Neural cell (in vitro differentiated cells): ENCODE data around the gene SEPTIN8.

Experiments used
- EP300 ChIP-seq: fragments of 450-650 bp; conservative IDR thresholded peaks from 2 replicates; pipeline ENCODE4 v1.6.1; 2014; ENCODE audit warnings: antibody characterized with exemption, mild to moderate bottlenecking, moderate library complexity; ENCODE audit not compliant: poor library complexity, severe bottlenecking
- EZH2 ChIP-seq: fragments of 200-600, 300-800 bp; shearing (Covaris generic), sonication (generic); IDR thresholded peaks from 2 replicates; pipeline ENCODE4 v1.6.1; 2014; ENCODE audit warnings: antibody characterized with exemption, low read length, borderline replicate concordance, mild to moderate bottlenecking; ENCODE audit not compliant: insufficient read depth, poor library complexity, severe bottlenecking
- POLR2AphosphoS5 ChIP-seq: IDR thresholded peaks from 2 replicates; pipeline ENCODE4 v1.6.1; 2012
- RAD21 ChIP-seq: fragments of 450-650 bp; conservative IDR thresholded peaks from 2 replicates; pipeline ENCODE4 v1.6.1; 2014; ENCODE audit warnings: antibody characterized with exemption, mild to moderate bottlenecking, moderate library complexity
- TAF1 ChIP-seq: IDR thresholded peaks from 2 replicates; pipeline ENCODE4 v1.6.1; 2012; ENCODE audit warnings: low read depth
- TF ChIP-seq, protein P1 (sequence below): fragments of 450-650 bp; IDR thresholded peaks from 2 replicates; pipeline ENCODE4 v1.5.1; 2014; ENCODE audit warnings: antibody characterized with exemption, mild to moderate bottlenecking, moderate library complexity; ENCODE audit not compliant: poor library complexity, severe bottlenecking
- TF ChIP-seq, protein P2 (sequence below): IDR thresholded peaks from 2 replicates; pipeline ENCODE4 v1.6.1; 2012; ENCODE audit warnings: borderline replicate concordance

DNA sequence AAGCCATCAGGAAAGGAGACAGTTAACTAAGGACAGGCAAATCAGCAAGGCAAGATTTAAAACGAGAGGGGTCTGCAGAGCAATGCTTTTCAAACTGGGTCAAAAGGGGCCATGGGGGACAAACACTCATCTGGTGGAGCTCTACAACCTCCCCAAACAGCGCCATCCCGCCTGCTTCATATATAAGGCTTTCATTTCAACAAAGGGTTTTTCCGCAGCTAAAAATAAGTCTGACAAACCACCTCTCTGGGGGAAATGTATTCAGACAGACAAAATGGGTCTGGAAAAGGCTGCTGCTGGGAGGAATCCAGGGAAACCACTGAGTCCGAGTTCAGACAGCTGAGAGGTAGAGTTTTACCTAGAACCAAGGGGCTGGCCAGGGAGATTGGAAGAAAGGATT is 8.3 kb upstream of the SEPTIN8 start:
- TF ChIP-seq, protein P1, sequence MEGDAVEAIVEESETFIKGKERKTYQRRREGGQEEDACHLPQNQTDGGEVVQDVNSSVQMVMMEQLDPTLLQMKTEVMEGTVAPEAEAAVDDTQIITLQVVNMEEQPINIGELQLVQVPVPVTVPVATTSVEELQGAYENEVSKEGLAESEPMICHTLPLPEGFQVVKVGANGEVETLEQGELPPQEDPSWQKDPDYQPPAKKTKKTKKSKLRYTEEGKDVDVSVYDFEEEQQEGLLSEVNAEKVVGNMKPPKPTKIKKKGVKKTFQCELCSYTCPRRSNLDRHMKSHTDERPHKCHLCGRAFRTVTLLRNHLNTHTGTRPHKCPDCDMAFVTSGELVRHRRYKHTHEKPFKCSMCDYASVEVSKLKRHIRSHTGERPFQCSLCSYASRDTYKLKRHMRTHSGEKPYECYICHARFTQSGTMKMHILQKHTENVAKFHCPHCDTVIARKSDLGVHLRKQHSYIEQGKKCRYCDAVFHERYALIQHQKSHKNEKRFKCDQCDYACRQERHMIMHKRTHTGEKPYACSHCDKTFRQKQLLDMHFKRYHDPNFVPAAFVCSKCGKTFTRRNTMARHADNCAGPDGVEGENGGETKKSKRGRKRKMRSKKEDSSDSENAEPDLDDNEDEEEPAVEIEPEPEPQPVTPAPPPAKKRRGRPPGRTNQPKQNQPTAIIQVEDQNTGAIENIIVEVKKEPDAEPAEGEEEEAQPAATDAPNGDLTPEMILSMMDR = no peak
- TF ChIP-seq POLR2AphosphoS5 (no peak), EP300 (no peak), EZH2 (no peak), RAD21 (no peak), TAF1 (no peak)
- TF ChIP-seq, protein P2, sequence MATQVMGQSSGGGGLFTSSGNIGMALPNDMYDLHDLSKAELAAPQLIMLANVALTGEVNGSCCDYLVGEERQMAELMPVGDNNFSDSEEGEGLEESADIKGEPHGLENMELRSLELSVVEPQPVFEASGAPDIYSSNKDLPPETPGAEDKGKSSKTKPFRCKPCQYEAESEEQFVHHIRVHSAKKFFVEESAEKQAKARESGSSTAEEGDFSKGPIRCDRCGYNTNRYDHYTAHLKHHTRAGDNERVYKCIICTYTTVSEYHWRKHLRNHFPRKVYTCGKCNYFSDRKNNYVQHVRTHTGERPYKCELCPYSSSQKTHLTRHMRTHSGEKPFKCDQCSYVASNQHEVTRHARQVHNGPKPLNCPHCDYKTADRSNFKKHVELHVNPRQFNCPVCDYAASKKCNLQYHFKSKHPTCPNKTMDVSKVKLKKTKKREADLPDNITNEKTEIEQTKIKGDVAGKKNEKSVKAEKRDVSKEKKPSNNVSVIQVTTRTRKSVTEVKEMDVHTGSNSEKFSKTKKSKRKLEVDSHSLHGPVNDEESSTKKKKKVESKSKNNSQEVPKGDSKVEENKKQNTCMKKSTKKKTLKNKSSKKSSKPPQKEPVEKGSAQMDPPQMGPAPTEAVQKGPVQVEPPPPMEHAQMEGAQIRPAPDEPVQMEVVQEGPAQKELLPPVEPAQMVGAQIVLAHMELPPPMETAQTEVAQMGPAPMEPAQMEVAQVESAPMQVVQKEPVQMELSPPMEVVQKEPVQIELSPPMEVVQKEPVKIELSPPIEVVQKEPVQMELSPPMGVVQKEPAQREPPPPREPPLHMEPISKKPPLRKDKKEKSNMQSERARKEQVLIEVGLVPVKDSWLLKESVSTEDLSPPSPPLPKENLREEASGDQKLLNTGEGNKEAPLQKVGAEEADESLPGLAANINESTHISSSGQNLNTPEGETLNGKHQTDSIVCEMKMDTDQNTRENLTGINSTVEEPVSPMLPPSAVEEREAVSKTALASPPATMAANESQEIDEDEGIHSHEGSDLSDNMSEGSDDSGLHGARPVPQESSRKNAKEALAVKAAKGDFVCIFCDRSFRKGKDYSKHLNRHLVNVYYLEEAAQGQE = no peak
